Measurements from ENCODE around the gene RNF150.

Gene RNF150

DNA sequence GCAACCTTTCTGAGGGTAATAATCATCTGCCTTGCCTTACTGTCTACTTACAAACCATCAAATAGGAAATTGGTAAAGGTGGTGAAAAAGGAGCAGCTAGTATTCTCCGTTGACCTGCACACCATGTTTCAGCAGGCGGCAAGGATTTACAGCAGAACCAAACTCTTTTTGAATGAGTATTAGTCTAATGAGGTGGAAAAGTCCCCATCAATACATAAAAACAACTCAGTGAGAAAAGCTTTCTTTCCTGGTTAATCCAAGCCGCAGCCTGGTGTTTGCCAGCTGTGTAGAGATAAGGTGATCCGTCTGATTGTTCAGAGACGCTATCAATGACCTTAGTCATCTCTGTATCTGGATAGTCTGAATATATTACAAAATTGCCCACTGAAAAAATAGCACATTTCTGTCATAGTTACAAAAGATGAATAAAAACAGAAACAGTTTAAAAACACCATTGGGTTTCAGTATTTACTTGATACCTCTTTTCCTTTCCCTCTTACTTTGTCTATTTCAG, 266.7 kb downstream of the RNF150 start:
- TF ChIP-seq, protein P1, sequence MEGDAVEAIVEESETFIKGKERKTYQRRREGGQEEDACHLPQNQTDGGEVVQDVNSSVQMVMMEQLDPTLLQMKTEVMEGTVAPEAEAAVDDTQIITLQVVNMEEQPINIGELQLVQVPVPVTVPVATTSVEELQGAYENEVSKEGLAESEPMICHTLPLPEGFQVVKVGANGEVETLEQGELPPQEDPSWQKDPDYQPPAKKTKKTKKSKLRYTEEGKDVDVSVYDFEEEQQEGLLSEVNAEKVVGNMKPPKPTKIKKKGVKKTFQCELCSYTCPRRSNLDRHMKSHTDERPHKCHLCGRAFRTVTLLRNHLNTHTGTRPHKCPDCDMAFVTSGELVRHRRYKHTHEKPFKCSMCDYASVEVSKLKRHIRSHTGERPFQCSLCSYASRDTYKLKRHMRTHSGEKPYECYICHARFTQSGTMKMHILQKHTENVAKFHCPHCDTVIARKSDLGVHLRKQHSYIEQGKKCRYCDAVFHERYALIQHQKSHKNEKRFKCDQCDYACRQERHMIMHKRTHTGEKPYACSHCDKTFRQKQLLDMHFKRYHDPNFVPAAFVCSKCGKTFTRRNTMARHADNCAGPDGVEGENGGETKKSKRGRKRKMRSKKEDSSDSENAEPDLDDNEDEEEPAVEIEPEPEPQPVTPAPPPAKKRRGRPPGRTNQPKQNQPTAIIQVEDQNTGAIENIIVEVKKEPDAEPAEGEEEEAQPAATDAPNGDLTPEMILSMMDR (IDR thresholded peaks at IDR 0.05): no peak

DNA sequence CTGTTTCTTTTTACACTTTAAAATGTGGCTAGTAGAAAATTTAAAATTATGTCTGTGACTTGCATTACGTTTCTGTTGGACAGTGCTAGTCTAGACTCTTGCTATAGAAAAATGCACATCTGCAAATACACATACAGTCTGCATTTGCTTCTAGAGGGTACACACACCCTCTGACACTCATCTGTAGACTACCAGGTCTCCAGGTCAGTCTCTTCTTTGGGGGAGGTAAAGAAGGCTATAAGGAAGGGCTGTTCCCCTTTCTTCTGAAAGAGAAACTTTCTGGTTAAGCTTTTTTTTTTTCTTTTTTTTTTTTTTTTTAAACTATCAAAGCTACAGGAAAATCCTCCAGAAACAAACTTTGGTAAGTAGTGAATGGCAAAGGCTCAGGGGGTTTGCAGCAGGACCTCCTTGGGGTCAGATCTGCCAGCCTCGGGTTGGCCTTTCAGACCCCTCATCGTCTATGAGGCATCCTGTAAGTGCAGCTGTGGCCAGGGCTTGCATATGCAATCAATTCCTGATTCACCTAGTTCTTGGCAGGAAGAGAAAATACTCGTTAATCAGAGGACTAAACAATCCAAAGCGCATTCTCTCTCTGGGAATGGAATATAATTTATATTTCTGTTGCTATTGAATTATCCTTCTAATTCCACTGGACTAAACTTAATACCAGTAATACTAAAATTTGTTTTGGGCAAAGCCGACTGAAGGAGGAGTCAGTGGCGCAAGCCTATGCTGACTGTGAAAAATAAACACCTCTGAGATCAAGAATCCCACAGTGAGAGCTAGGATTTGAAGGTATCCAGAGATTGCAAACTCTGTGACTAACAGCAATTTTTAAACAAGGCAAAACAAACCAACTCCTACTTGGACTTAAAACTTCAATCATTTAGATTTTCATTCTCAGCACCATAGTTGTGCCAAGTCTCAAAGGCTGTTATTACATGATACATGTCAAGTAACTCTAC, 267.7 kb downstream of the RNF150 start:
- TF ChIP-seq, protein P1 (IDR thresholded peaks at IDR 0.05): no peak

DNA sequence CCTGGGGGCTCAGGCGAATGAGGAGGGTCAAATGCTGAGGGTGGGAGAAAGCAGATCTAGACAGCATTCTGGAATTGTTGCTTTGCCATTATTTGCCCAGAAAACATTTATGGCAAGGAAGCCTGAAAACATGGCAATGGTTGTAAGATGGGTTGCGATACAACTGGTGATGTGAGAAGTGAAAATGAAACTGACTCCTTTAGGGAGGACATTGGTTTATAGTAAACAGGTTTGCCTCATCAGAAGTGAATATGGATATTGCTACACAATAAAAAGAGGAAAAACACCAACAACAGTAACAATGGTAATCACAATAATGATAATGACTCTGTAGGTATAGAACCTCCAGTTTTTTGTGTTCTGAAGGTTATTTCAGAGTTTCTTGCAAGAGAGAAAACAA, 270.1 kb downstream of the RNF150 start:
- TF ChIP-seq, protein P1 (IDR thresholded peaks at IDR 0.05): no peak

DNA sequence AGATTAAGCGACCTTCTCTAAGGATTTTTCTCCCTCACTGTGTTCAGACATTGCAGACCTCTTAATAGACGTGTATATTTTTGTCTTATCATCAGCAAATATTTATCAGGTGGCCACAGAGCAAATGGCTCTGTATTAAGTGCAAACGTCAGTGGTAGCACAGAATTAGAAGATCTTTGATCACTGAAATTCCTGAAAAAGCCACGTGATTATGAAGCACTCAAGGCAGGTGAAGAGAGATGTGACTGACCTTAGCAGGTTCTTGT, 271.2 kb downstream of the RNF150 start:
- TF ChIP-seq, protein P1 (IDR thresholded peaks at IDR 0.05): no peak

DNA sequence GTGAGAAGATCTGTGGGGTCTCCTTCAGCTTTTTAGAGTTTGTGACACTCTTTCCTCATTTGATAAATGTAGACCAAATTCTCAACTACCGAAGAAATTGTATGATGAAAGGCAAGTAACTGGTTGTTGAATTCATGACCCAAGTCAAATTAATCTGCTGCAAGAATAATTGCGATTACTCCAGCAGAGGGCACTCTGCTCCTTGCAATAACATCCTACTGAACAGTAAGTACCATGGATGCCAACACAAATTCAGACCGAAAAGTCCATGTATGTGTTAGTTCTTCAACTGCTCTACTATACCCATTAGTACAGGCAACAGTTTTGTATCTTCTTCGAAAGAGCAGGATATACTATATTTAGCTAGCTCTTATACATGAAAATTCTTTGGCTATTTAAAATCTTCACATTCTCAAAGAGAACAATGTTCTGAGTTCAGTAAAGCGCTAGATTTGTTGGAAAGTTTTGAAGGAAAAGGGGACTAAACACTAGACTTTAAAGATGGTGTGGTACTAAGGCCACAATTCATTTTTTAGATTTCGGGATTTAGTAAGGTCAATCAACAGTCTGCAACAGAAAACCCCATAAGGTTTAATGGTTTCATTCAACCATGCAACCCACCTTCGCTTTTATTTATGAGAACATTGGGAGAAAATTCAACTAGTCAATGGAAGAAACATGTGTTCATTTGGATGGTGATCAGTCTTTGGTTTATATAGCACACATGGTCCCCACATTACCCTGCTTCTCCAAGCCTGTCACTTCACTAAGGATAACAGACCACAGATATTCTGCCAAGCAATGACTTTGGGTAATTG, 271.7 kb downstream of the RNF150 start:
- TF ChIP-seq, protein P1 (IDR thresholded peaks at IDR 0.05): peak; percentile 71

DNA sequence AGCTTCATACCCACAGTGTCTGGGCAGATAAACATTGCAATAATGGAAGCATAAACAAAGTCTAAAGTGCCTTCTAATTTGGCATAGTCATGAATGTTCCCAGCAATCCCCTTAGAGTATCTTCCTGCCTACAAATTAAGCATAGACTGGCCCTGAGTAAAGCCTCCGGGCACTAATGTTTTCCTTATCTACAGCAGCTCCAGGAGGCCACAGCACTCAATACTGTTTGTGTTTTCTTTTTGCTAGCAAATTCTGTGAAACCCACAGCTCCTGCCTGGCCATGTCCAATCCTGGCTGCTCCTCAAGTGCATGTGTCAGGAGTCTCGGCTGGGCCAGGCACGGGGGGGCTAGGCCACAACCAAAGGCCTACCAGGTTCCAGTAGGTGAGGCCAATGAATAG, 274.4 kb downstream of the RNF150 start:
- TF ChIP-seq, protein P1 (IDR thresholded peaks at IDR 0.05): no peak

DNA sequence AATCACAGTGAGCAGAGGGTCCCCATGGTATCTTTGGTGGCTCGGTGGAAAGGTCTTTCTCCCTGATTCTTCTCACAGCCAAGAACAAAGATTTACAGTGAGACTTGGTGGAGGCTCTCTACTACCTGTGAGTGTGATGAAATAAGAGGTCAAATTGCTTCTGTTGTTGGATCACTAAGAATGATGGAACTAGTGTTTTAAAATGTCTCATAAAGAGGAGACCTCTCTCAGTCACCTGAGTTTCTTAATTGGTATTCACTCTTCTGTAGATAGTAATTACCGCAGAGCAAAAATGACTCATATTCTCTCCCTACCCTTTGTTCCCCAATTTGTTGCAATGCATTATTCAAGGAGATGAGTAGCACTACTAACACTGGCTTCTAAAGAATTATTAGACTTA, 276.2 kb downstream of the RNF150 start:
- TF ChIP-seq, protein P1 (IDR thresholded peaks at IDR 0.05): no peak

Data from LNCAP (cell line).